ENCODE results near the gene GSTCD. TPM values are rescaled to one million over a fixed set of nuclear protein-coding genes. Genes with fewer than 3 reads are reported as not detected.
"Not testable (repeated sequence)": the region's sequence is repeated elsewhere in the genome, so short reads cannot be mapped to it uniquely, and the experiment has no call there.

Gene GSTCD, protein sequence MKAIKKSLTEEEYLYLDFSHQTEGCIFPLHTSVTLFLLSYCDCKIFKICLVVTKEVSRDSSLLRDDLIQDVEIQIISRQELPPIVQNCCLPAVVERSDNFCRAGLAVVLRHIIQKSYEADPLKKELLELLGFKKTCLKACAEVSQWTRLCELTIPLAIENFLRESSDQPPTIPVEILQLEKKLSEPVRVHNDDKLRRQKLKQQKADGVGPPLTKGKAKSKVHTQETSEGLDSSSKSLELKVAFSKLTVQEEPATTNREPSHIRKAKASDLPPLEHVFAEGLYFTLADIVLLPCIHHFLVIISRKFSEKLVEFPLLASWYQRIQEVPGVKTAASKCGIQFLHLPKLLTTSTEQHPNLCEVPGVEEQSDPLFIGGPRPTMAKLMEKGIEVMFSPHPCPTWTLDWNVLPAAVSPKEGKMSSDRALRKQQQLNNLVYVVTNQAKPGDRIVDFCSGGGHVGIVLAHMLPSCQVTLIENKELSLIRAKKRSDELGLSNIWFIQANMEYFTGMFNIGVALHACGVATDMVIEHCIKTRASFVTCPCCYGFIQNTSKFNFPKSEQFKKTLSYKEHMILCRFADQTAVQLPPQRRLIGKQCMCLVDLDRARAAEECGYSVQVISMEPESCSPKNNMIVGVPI
- polyA plus RNA-seq (ENCODE audit: insufficient read length): 8.0 TPM

DNA sequence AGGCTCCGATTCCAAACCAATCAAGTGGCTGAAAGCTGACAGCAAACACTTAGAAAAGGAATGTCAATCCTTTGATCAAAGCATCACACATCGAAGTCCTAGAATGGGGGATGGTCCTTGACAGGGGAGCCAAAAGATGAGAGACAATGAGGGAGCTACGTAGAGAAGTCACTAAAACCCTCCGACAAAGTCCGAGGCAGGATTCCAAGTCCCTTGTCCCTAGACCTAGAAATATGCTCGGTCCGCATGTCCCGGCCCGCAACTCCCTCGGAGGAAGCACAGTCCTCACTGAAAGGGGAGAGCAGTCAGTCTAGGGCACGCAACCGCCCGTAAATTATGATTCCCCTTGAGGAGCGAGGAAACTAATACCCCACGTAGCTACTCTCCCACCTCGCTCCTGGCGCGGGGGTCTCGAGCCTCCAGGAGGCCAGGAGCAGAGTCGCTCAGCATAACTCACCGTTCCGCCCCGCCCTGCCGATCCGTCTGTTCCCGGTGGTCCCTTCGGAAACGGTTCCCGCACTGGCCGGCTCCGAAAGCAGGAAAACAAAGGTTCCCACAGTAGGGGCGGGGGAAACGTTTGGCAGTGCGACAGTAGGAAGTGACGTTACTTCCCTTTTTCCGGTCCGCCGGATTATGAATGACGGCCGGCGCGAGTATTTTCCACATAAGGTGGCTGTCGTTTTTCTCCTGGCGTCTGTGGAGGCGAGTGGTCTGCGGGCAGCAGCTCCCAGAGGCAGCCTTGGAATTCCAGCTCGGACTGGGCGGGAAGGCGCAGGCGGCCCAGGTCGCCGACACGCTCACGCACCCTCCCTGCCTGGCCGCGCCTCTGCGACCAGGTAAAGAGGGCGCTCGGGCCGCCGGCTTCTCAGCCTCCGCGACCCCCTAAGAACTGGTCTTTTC, at the start of gene GSTCD, which contains the start of gene INTS12:
TSS of gene GSTCD (plus strand) at position 604 of the 900 bp plus-strand sequence. CDS start 8,830 bp downstream, outside the sequence.
TSS of gene INTS12 (minus strand) at position 509 of the 900 bp plus-strand sequence. CDS start 8,684 bp downstream, outside the sequence.
- DNase-seq (ENCODE audit: low read depth): peak; percentile 89

DNA sequence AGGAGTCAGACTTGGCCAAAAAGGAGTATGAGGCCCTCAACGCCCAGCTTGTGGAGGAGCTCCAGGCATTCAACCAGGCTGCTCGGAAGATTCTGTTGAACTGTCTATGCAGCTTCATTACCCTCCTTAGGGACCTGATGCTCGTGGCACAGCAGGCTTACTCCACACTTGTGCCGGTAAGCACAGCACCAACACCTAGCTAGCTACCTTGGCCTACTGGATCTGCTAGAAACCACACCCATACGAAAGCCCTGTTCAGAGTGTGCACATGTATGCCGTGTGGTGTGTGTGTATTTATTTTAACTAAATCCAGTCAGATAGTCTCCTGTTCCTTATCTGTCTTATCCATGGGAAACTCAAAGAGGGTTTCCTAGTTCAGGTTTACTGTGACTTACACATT, 49.4 kb upstream of the GSTCD start:
- no peak for DNase-seq (ENCODE audit: low read depth)

DNA sequence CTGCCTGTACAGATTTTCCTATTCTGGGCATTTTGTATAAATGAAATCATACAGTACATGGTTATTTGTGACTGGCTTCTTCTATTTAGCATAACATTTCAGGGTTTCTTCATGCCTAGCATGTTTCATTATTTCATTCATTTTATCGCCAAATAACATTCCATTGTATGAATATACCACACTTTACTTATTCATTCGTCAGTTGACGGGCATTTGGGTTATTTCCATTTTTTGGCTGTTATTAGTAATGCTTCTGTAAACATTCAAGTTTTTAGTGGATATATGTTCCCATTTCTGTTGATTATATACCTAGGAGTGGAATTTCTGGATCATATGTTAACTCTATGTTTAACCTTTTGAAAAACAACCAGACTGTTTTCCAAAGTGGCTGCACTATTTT, 47.6 kb upstream of the GSTCD start:
- DNase-seq (ENCODE audit: low read depth): no peak

DNA sequence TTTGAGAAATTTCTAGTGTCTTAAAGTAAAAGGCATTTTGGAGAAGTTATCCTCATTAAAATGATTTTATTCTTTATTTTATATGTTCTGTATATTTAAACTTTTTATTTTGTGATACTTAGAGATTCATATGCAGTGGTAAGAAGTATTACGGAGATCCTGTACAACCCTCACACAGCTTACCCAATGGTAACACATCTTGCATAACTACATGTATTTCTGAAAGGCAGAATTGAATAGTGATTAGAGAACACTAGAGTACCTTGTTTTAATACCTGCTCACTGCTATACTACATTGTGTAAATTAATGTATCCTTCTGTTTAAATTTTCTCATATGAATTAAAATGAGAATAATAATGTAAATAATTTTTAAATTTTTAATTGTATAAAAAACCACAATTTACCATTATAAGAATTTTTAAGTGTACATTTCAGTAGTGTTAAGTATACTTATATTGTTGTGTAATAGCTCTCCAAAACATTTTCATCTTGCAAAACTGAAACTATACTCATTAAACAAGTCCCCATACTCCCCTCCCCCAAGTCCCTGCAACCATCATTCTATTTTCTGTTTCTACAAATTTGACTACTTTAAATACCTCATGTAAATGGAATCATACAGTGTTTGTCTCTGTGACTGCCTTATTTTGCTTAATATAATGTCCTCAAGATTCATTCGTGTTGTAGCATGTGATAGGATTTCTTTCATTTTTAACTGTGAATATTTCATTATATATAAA, 45.5 kb upstream of the GSTCD start:
- DNase-seq (ENCODE audit: low read depth): no peak

DNA sequence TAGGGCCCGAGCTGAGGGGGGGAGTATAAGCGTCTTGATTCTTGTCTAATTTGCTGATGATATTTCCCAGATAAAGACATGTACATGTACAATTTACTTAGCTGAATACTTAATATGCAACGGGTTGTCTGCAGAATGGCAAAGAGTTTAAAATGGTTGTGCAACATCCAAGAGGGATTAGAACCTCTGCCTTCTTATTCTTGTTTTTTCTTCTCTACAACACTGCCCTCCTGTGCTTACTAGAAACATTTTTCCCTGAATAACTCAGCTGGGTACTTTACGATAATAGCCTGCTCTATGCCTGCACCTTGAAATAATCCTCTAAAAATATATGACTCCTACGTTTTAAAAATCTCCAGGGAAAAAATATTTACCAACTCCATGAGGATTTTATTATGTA, 41.9 kb upstream of the GSTCD start:
- no peak for DNase-seq (ENCODE audit: low read depth)

DNA sequence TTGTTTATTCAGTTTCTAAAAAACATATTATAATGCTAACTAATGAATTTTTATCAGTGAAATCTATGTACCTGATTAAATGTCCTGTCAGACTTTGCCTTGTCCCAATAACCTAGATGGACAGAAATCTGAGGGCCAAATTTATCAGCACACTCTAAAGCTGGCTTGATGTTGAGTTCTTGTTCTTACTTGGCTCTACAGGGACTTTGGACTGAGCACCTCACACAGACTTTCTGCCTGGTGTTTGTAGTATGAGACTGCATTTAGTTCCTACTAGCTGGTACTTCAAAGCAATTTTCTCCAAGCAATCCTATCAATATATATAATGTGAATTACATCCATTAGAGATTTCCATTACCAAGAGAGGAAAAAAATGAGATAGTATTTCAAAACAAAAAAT, 37.9 kb upstream of the GSTCD start:
- DNase-seq (ENCODE audit: low read depth): no peak

DNA sequence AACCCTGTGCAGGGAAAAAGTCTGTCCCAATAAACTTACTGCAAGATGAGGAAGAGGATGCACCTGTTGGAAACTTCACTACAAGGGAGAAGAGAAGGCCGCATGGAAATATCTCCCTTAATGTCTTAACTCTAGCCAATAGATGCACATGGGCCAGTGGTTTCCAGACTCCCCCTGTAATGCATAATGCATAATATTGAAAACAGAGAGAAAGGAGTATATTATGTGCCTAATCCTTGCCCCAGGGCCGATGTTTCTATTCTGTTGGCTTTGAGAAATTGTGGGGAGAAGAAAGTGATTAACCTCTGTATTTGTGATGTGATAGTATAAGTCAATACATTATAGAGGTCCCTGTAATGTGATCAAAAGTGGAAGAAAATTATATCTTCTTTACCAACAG, 37.3 kb upstream of the GSTCD start:
- DNase-seq (ENCODE audit: low read depth): no peak

DNA sequence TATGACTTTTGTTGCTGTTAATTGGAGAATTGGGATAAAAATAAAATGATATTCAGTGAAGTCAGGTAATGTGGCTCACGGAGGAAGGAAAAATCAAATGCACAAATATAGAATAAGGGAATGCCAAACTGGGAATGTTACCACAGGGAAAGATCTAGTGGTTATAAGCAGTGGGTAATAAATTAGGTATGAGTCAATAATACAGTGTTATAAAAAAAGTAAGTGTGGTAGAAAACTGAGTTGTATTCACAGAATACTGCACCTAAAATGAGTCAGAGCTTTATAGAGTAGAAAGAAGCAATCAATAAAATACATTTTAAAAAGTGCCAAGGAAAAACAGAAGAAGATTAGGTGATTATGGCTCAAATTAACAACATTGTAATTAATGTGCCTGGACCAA, 34.6 kb upstream of the GSTCD start:
- no peak for DNase-seq (ENCODE audit: low read depth)

DNA sequence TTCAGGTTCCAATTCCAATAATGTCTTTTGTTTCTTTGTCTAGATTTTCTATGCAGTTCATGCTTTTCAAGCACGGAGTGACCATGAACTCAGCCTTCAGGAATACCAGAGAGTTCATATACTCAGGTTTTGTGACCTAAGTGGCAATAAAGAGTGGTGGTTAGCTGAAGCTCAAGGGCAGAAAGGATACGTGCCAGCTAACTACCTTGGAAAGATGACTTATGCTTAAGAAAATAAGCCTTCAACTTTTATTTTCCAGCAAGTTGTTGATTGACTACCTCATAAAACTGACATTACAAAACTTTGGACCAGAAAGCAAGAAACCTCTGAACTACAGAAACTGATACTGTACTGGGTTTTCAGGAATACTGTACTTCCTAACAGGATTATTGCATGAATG, 30.9 kb upstream of the GSTCD start:
- no peak for DNase-seq (ENCODE audit: low read depth)

DNA sequence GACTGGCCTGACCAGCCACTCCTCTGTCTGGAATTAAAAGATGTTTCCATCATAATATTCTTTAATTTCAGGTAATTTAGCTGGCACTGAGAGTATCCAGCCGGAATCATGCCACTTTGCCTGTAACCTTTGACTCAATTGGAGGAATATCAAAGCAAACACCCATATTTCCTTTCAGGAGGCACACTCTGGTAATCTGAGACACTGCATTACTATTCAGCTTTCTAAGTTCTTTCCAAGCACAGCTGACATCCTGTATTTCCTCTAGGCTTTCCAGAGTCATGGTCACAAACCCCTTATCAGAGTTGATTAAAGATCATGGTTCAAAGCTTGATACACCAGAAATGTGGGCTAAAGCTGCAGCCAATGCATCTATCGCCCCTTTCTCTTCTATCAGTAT, 29.4 kb upstream of the GSTCD start:
- DNase-seq (ENCODE audit: low read depth): no peak

DNA sequence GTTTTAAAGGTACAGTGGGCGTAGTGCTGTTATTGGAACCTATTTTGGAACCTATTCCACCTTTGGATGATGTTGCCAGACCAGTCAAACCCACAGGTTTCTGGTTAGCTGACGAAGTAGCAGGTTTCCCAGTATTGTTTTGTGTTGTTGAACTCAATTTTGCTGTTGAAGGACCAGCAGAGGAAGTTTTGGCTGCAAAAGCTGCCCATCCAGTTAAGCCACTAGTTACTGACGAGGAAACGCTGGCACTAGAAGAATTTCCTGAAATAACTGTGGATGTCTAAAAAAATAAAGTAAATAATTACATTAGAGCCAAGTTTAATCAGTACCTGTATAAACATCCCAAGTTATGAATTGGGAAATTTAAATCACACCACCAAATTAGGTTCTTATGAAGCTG, 25.5 kb upstream of the GSTCD start:
- DNase-seq (ENCODE audit: low read depth): no peak

DNA sequence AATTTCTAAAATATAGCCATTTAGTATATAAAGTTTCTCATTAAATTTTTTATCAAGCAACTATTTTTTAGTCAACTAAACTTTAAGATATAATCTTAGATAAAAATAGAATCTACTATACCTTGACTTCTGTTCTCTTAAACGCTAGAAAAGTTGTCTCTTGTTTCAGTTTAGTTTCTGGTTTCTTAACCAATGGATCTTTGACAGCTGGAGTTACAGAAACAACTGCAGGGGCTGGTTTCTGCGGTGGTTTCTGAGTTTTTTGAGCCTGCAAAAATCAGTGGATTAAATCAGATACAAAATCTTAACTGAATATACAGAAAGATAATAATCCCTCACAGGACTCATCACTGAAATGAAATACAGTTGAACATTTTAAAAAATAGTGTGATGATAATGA, 22.0 kb upstream of the GSTCD start:
- no peak for DNase-seq (ENCODE audit: low read depth)

DNA sequence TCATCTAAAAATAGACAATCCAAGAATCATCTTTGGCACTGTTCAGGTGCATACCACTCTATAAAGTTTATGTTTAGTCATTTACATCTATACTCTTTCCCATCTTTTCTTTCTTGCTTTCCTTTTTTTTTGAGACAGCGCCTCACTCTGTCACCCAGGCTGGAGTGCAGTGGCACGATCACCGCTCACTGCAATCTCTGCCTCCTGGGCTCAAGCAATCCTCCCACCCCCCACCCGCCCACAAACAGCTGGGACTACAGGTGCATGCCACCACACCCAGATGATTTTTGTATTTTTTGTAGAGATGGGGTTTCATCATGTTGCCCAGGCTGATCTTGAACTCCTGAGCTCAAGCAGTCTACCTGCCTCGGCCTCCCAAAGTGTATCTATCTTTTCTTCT, 13.8 kb upstream of the GSTCD start:
- not testable (repeated sequence) for DNase-seq (ENCODE audit: low read depth)

DNA sequence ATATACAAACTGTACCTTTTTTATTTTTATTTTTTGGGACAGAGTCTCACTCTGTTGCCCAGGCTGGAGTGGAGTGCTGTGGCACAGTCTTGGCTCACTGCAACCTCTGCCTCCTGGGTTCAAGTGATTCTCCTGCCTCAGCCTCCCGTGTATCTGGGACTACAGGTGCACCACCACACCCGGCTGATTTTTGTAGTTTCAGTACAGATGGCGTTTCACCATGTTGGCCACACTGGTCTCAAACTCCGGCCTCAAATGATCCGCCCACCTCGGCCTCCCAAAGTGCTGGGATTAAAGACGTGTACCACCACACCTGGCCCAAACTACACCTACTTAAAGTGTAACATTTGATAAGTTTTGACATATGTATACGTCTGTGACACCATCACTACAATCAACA, 12.8 kb upstream of the GSTCD start:
- DNase-seq (ENCODE audit: low read depth): not testable (repeated sequence)

DNA sequence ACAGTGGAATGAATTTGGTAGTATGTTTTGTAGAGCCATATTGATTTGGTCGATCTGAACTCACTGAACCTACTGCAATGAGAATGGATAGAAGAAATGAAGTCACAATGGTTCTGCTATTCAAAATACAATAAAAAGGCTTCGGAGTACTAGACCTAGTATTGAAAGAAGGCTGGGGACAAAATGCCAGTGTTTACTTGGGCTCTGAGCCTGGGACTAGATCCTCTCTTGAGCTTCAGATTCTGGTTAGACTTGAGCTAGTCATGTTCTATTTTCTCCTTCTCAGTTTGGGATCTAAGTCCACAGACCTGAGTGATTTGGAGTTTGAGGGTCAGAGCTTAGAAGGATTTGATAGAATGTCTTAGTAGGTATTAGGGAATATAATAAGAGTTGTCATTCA, 10.0 kb upstream of the GSTCD start:
- no peak for DNase-seq (ENCODE audit: low read depth)

DNA sequence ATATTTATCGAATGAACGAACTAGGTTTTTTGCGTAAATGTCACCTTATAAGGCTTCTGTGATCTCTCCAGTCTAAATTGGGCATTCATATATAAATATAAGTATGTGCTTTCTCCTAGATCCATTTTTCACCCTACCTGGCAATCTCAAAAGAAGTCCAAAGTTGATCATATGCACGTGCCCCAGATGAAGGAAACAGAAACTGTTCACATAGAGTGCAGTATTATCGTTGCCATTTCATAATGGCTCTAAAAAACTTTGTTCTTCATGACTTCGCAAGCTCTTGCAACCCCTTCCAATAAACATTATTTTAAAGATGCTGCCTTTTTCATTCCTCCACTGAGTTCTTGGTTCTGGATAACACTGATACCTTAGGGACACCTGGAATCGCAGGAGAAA, 803 bp upstream of the GSTCD start:
- DNase-seq (ENCODE audit: low read depth): no peak

DNA sequence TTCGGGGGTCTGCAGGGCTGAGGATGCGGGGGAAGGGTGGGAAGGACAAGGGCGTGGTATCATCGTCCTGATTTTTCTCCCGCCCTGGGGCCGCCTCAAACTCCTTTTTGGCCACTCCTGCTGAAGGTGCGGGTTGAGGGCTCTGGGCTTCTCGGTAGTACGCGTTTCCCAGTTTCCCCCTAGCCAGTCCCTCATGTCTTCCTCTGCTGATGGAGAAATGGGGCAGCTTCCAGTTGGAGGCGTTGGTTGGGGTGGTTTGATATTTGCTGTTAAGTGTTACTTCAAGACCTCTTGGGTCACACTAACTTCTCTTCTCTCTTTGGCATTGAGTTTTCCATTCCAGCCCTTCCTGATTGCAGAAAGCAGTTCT, 482 bp downstream of the GSTCD start:
- DNase-seq (ENCODE audit: low read depth): no peak

DNA sequence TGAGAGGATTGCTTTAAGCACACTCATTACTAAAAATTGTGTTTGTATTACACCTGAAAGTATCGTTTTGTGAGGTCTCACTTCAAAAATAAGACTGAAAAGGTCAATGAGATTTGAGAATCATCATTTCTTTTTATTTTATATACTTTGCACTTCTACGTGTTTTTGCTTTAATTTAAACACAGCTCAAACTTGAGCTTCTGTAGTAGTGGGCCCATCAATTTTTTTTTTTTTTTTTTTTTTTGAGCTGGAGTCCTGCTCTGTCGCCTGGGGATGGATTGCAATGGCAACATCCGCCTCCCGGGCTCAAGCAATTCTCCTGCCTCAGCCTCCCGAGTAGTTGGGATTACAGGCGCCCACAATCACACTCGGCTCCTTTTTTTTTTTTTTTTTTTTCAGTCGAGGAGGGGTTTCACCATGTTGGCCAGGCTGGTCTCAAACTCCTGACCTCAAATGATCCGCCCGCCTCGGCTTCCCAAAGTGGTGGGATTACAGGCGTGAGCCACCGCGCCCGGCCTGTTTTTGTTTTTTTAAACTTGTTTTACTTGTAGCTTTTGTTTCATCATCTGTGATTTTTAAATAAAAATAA, 1.5 kb downstream of the GSTCD start:
- DNase-seq (ENCODE audit: low read depth): no peak

DNA sequence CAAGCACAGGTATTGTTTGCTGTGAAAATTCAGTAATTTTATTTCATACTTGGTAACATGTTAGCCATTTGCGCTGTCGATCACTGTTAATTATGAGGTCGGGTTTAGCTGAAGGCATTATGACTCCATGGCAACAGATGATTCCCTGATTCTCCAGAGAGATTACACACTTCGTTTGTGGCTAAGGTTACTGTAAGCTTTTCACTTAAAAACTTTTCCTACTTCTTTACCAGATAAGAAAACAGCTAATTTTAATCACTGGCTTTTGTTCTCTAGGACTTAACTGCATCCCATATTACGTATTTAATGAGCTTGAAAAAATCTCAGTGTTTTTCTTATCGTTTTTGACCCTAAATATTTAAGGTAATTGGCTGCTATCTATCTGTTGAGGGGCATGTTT, 2.1 kb downstream of the GSTCD start:
- no peak for DNase-seq (ENCODE audit: low read depth)

DNA sequence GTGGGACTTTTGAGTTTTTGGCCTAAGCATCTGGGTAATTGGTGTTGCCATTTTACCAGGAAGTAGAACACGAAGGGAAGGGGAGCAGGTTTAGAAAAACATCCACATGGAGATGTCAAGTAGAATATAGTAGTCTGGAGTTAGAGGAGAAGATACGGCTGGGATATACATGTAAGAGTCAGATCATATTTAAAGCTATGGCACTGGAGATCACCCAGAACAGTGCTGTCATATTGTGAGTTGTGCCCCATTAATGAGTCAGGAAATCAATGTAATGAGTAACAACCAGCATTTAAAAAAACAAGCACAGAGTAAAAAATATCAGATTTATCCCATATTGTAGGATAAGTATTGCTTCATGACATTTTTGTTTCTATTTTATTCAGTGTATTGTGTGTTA, 4.2 kb downstream of the GSTCD start:
- DNase-seq (ENCODE audit: low read depth): no peak

DNA sequence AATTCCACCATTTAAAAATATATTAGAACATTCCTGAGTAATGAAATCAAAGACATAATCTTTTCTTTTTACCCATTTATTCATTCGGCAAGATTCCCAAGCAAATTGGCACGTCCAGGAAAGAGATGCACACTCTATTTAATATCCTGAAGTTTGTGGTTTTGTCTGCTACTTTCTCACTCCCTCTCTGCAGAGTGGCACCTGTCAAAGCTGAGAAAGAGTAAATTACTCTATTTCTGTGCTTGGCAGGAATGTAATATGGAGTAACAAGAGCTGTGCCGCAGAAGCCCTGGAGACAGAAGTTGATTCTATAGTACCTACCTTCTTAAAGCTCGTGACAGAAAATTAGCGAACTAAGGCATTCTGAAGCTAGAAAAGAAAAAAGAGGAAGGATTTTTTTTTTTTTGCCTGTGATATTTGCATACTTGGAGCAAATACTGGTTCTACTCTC, 5.5 kb downstream of the GSTCD start:
- no peak for DNase-seq (ENCODE audit: low read depth)

All from forelimb muscle (tissue), 1 donor.